GM12865 (cell line): ENCODE results near the gene ACO2.

ENCODE experiments used
- DNase-seq: peaks from one replicate; pipeline ENCODE4 v3.0.0; 2010; ENCODE audit warnings: low read depth
- H3K4me3 ChIP-seq: 2 replicates; pipeline ENCODE4 v1.5.1; 2011; ENCODE audit warnings: mild to moderate bottlenecking, low read depth, low read length, control low read depth
- TF ChIP-seq, protein P1 (sequence below): IDR thresholded peaks from 2 replicates; pipeline ENCODE4 v1.5.1; 2011; ENCODE audit warnings: low read length, control low read depth, low read depth, inconsistent platforms; ENCODE audit not compliant: insufficient read depth; ENCODE audit errors: missing control alignments

The ACO2 gene

DNA sequence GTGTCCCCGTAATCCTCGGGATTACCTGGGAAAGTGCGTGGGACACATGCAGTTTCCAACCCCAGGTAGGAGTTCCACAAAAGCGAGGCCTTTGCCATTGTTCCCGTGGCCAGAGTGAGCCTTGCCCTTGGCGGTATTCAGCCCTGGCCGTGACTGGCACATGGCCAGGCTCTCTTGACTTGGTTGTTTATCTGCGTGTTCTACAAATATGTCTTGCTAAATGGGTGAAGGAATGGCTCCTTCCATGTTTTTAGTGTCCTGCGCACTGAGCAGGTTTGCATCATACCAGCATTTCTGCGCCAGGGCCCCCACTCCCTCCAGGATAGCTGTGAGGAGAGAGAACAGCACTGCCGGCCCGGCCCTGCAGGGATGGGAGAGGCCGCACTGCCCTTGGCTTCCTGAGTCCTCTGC, 55.3 kb downstream of the ACO2 start:
- no peak for DNase-seq
- TF ChIP-seq, protein P1, sequence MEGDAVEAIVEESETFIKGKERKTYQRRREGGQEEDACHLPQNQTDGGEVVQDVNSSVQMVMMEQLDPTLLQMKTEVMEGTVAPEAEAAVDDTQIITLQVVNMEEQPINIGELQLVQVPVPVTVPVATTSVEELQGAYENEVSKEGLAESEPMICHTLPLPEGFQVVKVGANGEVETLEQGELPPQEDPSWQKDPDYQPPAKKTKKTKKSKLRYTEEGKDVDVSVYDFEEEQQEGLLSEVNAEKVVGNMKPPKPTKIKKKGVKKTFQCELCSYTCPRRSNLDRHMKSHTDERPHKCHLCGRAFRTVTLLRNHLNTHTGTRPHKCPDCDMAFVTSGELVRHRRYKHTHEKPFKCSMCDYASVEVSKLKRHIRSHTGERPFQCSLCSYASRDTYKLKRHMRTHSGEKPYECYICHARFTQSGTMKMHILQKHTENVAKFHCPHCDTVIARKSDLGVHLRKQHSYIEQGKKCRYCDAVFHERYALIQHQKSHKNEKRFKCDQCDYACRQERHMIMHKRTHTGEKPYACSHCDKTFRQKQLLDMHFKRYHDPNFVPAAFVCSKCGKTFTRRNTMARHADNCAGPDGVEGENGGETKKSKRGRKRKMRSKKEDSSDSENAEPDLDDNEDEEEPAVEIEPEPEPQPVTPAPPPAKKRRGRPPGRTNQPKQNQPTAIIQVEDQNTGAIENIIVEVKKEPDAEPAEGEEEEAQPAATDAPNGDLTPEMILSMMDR = no peak

DNA sequence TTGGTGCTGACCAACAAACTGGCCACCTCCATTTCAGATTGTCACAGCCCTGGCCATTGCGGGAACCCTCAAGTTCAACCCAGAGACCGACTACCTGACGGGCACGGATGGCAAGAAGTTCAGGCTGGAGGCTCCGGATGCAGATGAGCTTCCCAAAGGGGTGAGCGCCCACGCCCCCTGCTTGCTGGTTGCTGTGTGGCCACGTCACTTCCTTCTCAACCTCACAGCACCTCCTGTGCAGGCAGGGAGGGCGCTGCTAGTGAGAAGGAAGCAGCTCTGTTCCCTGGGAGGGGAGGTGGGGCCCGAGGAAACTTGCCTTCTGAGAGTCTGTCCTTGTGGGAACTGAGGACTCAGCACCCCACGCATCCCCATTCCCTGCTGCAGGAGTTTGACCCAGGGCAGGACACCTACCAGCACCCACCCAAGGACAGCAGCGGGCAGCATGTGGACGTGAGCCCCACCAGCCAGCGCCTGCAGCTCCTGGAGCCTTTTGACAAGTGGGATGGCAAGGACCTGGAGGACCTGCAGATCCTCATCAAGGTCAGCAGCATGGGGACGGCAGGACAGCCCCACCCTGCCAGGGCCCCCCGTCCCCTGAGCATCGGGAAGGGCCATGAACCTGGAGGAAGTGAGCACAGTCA, 56.0 kb downstream of the ACO2 start:
- TF ChIP-seq, protein P1 = no peak
- H3K4me3 ChIP-seq = no peak overlapping the region
- DNase-seq = peak; percentile 50

More for the DNA sequence above, 55.3 kb downstream of the ACO2 start:
- H3K4me3 ChIP-seq = no peak overlapping the region

DNA sequence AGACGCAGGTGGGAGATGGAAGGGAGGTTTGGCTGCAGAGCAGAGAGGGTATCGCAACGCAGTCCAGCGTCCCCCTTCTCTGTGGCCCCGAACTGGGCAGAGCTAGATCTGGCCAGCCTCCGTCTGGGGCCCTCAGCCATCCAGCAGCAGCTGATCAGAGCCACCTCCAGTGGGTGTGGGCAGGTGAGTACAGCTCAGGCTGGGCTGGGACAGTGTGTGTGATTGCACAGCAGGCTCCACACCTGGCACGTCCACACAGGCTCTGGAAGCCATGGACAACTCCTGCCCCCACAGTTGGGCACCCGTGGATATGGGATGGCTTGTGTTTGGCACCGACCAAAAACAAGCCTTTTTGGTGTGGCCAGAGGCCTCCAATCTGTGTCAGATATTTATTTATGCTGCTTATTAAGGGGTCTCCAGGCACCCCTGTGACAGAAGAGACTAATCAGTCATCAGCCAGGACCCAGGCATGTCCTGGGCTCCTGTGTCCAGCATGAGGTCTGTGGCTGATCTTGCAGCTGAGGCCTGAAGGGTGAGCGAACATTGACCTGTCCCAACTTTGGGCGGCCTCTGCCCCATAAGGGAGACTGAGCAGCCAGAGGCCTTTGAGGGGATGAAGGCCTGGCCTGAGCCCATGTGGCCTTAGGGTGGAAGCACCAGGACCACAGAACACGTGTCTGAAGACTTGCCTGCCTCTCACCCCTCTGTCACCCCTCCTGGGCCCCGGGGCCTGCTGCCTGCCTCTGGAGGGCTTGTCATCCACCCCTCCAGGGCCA, 56.7 kb downstream of the ACO2 start:
- H3K4me3 ChIP-seq = no peak overlapping the region

DNA sequence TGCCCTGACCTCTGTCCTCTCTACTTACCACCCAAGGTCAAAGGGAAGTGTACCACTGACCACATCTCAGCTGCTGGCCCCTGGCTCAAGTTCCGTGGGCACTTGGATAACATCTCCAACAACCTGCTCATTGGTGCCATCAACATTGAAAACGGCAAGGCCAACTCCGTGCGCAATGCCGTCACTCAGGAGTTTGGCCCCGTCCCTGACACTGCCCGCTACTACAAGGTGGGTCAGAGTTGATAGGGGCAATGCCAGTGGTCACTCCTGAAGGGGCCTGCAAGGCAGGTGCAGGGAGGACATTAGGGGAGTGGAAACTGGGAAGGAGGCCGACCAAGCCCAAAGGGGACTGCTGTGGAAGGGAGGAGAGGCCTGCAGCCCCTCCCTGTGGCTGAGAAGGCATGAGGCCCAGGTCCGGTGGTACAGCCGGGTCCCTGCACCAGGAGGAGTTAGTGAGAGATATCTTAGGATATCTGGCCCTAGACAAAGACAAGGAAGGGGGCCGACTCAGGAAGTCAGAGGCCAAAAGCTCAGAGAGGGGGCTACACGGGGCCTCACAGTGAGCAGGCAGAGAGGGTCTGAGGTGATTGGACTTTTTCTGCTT, 57.4 kb downstream of the ACO2 start:
- TF ChIP-seq, protein P1 = no peak
- no peak for DNase-seq
- no peak overlapping the region for H3K4me3 ChIP-seq

More for the DNA sequence above, 56.7 kb downstream of the ACO2 start:
- TF ChIP-seq, protein P1 = no peak
- DNase-seq = no peak

DNA sequence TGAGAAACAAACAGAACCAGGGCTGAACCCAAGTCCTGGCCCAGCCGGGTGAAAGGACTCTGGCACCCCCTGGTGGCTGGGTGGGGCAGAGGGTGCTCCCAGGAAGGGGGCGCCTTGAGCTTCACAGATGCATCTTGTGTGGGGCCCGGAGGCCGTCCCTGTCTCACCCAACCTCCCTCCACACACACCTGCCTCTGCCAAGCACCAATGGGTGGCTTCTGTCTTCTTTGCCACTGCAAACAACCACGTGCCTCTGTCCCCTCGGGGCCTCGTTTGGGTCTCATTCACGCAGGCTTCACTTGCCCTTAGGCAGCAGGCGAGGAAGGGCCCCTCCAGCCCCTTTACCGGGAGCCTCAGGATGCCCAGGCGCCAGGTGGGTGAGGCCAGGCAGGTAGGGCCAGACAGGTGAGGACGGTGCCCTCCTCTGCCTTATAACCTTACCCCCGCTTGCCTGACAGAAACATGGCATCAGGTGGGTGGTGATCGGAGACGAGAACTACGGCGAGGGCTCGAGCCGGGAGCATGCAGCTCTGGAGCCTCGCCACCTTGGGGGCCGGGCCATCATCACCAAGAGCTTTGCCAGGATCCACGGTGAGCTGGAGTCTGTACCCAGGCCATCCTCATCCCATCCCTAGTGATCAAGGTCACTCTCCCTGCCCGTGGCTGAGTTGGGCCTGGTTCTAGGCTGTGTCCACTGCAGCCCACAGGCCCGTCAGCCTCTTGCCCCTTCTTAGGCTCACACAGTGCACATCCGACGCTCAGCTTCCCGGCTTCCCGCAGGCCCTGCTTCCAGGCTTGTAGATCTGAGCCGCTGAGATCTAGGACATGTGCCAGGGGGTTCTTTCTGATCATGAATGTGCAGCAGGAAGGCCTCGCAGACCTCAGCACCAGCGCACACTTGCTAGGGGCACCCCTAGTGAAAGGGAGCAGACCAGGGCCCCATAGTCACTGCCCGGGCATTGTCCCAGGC, 58.2 kb downstream of the ACO2 start:
- no peak overlapping the region for H3K4me3 ChIP-seq
- DNase-seq = peak; percentile 61
- TF ChIP-seq, protein P1 = peak; percentile 87

DNA sequence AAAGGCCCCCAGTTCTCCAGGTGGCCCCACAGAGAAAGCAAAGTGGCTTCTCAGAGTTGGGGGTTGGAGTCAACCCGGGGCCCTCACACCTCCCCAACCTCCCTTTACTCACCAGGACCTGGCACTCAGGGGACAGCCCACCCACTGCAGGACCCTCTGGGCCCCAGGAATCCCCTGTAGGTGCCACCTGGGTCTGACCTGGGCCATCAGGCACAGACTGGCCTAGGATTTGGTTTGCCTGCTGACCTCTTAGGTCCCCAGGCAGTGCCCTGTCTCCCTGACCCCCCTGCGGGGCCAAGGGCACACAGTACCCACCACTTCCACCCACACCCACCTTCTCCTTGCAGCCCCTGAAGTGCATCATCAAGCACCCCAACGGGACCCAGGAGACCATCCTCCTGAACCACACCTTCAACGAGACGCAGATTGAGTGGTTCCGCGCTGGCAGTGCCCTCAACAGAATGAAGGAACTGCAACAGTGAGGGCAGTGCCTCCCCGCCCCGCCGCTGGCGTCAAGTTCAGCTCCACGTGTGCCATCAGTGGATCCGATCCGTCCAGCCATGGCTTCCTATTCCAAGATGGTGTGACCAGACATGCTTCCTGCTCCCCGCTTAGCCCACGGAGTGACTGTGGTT, 59.3 kb downstream of the ACO2 start:
- no peak for DNase-seq
- H3K4me3 ChIP-seq = no peak overlapping the region
- TF ChIP-seq, protein P1 = no peak
